ENCODE data around the gene CRISP1. TPM values are rescaled to one million over a fixed set of nuclear protein-coding genes. Genes with fewer than 3 reads are reported as not detected.

The CRISP1 gene
- total and polyA plus RNA-seq, 10 of the 15 experiments (the other 5 are each of a cell fraction or from before 2014, with no cell fraction given), result not detected

- CTCF ChIA-PET, result interaction anchor here (1.0 to 6.1 kb wide), 3 partner anchors 18 to 315 kb away, joined by 5 to 85 read pairs (median 6); no protein-coding TSS in a partner anchor
- intact Hi-C loops (cut with micrococcal nuclease; ENCODE audit: unreplicated experiment), result no loop called here
- SMC1A ChIA-PET (ENCODE audit: uncharacterized antibody, unreplicated experiment), result interaction anchor here (1.0 kb wide), 1 partner anchor 242 kb away, joined by 3 read pairs; no protein-coding TSS in a partner anchor
- no TSS peak for BruUV-seq (replicated peaks)
- no peaks in the 10 kb centered on the region for H3K4me1 ChIP-seq (ENCODE audit: control insufficient read depth, insufficient read depth, low read length)
- FAIRE-seq (no peak), ATAC-seq (no peak), DNase-seq (ENCODE audit: low read depth, low spot score) (no peak)
- no peaks in the 10 kb centered on the region; the same call in 1 of the 2 replicates for H4K20me1 ChIP-seq (ENCODE audit: control insufficient read depth, insufficient read depth)
- H2AFZ ChIP-seq (ENCODE audit: control insufficient read depth, low read depth, low read length), result no peak overlapping the region
- 63% methylated on average over 4 of the region's 4 CpGs for whole genome bisulfite sequencing (ENCODE audit: insufficient coverage, insufficient replicate concordance, low lambda C conversion rate, missing lambda C conversion rate)
- no peak for TF ChIP-seq IKZF2 (IDR thresholded peaks at IDR 0.05)
- no peak for TF ChIP-seq CHD2 (IDR thresholded peaks at IDR 0.05; ENCODE audit: borderline replicate concordance, low read depth, low read length)
- no peak for TF ChIP-seq JUND (IDR thresholded peaks at IDR 0.05; ENCODE audit: low read depth, low read length)
- TF ChIP-seq ZNF274 (IDR thresholded peaks at IDR 0.05; ENCODE audit: insufficient read depth, insufficient read length), result no peak
- no peak for TF ChIP-seq POU2F2 (IDR thresholded peaks at IDR 0.05; ENCODE audit: borderline replicate concordance, low read depth, low read length)
- TF ChIP-seq LARP7 (IDR thresholded peaks at IDR 0.05), result no peak
- TF ChIP-seq CREB1 (IDR thresholded peaks at IDR 0.05; ENCODE audit: low read depth), result no peak
- no peak overlapping the region for H3K9ac ChIP-seq (ENCODE audit: control insufficient read depth, insufficient read depth, low read length)
- no peaks in the 10 kb centered on the region for H3K79me2 ChIP-seq (ENCODE audit: control insufficient read depth, insufficient read depth, low read length)
- H3K4me2 ChIP-seq (ENCODE audit: control insufficient read depth, insufficient read depth), result no peak overlapping the region
- H3K27ac ChIP-seq (ENCODE audit: control insufficient read depth, insufficient read depth), result no peak overlapping the region
- H3K36me3 ChIP-seq (ENCODE audit: control insufficient read depth in 2 of 2, insufficient read depth in 2 of 2, low read length in 1 of 2), result no peaks in the 10 kb centered on the region
- no peaks in the 10 kb centered on the region for H3K9me3 ChIP-seq (replicated peaks; ENCODE audit: control insufficient read depth, insufficient read depth, low read length)
- no peak overlapping the region for H3K4me3 ChIP-seq
- H3K27me3 ChIP-seq (replicated peaks in 1 of 2; ENCODE audit: control insufficient read depth in 2 of 2, insufficient read depth in 2 of 2, low read length in 1 of 2), result no peaks in the 10 kb centered on the region
- POLR2A ChIA-PET, result no interaction called here
- RAD21 ChIA-PET (ENCODE audit: unreplicated experiment), result interaction anchor here (1.3 to 1.5 kb wide), 2 partner anchors 224 to 256 kb away, joined by 3 to 9 read pairs; no protein-coding TSS in a partner anchor
- in situ Hi-C loops (cut with MboI), result loop anchor here (5.0 kb wide), 2 partner anchors 225 to 315 kb away; no protein-coding TSS in a partner anchor
These were observed 19.3 kb downstream of the CRISP1 start for GRCh38 chr6:49847014-49847413.

DNA sequence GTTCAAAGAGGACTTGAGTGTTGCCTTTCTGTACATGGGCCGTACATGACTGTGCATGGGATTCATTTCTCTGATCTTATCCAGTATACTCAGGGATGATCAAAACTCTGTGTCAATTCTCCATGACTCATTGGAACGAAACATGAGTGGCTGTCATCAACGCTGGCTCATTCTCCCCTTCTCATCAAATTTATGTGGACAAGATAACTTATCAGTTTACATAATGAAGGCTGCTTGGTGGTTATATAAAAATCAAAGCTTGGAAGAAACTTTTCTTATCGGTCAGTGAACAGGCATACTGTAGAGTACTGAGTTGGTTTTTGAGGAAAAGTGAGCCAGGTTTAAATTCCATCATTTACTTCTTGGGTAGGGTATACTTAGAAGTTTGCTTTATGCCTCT is 24.9 kb downstream of the CRISP1 start:
- Histone ChIP-seq H3K9ac (ENCODE audit: control insufficient read depth, insufficient read depth, low read length) (no peak overlapping the region), H3K27me3 (replicated peaks in 1 of 2; ENCODE audit: control insufficient read depth in 2 of 2, insufficient read depth in 2 of 2, low read length in 1 of 2) (no peaks in the 10 kb centered on the region), H3K9me3 (replicated peaks; ENCODE audit: control insufficient read depth, insufficient read depth, low read length) (no peaks in the 10 kb centered on the region), H3K36me3 (ENCODE audit: control insufficient read depth in 2 of 2, insufficient read depth in 2 of 2, low read length in 1 of 2) (no peaks in the 10 kb centered on the region), H3K27ac (ENCODE audit: control insufficient read depth, insufficient read depth) (no peak overlapping the region), H3K4me1 (ENCODE audit: control insufficient read depth, insufficient read depth, low read length) (no peaks in the 10 kb centered on the region), H3K4me2 (ENCODE audit: control insufficient read depth, insufficient read depth) (no peak overlapping the region), H3K4me3 (no peak overlapping the region), H2AFZ (ENCODE audit: control insufficient read depth, low read depth, low read length) (no peak overlapping the region), H4K20me1 (ENCODE audit: control insufficient read depth, insufficient read depth) (no peaks in the 10 kb centered on the region), H3K79me2 (ENCODE audit: control insufficient read depth, insufficient read depth, low read length) (no peaks in the 10 kb centered on the region)
- DNase-seq (ENCODE audit: low read depth, low spot score) (no peak), FAIRE-seq (no peak), ATAC-seq (no peak)
- no TSS peak for BruUV-seq (replicated peaks)
- RAD21 ChIA-PET (ENCODE audit: unreplicated experiment), result no interaction called here
- CTCF ChIA-PET, result interaction anchor here (0.5 to 1.5 kb wide), 2 partner anchors 220 to 309 kb away, joined by 3 to 5 read pairs; no protein-coding TSS in a partner anchor
- SMC1A ChIA-PET (ENCODE audit: uncharacterized antibody, unreplicated experiment), result interaction anchor here (1.6 kb wide), 1 partner anchor 9 kb away, joined by 4 read pairs; no protein-coding TSS in a partner anchor
- no peak for TF ChIP-seq ESRRA (IDR thresholded peaks at IDR 0.05; ENCODE audit: low read length)
- TF ChIP-seq ATF2 (IDR thresholded peaks at IDR 0.05; ENCODE audit: low read length), result no peak
- TF ChIP-seq IKZF2 (IDR thresholded peaks at IDR 0.05), result no peak
- no peak for TF ChIP-seq NR2C1 (IDR thresholded peaks at IDR 0.05)
- TF ChIP-seq JUND (IDR thresholded peaks at IDR 0.05; ENCODE audit: low read depth, low read length), result no peak
- TF ChIP-seq RB1 (IDR thresholded peaks at IDR 0.05; ENCODE audit: borderline replicate concordance), result no peak
- TF ChIP-seq CBX5 (IDR thresholded peaks at IDR 0.05; ENCODE audit: low read depth), result no peak
- in situ Hi-C loops (cut with MboI), result no loop called here
- intact Hi-C loops (cut with micrococcal nuclease; ENCODE audit: unreplicated experiment), result no loop called here
- WGBS (ENCODE audit: insufficient coverage, insufficient replicate concordance, low lambda C conversion rate, missing lambda C conversion rate), result 2% methylated on average over 4 of the region's 4 CpGs
- POLR2A ChIA-PET, result no interaction called here
